Ascending aorta (tissue), 2 donors: ENCODE results near the gene SPOPL. TPM values are rescaled to one million over a fixed set of nuclear protein-coding genes. Genes with fewer than 3 reads are reported as not detected.

Experiments used
- DNase-seq, 2 donors: peaks; one replicate each; pipeline ENCODE4 v3.0.0-alpha.2; 2019; ENCODE audit warnings: low spot score in 2 of 2
- H3K27ac ChIP-seq, 2 donors: fragments of 200-600 bp; sonication (generic); one replicate each; pipeline ENCODE4 v1.5.1; 2016 to 2017; ENCODE audit warnings: mild to moderate bottlenecking in 1 of 2
- H3K27me3 ChIP-seq: fragments of 200-600 bp; sonication (generic); one replicate; pipeline ENCODE4 v1.5.1; 2017
- H3K36me3 ChIP-seq, 2 donors: fragments of 200-600 bp; sonication (generic); one replicate each; pipeline ENCODE4 v1.5.1; 2016
- H3K4me1 ChIP-seq, 2 donors: fragments of 200-600 bp; sonication (generic); one replicate each; pipeline ENCODE4 v1.5.1; 2016 to 2017; ENCODE audit warnings: mild to moderate bottlenecking in 1 of 2
- H3K4me3 ChIP-seq, 2 donors: fragments of 200-600 bp; sonication (generic); one replicate each; pipeline ENCODE4 v1.5.1; 2016 to 2017; ENCODE audit warnings: mild to moderate bottlenecking in 1 of 2
- H3K9me3 ChIP-seq, 2 donors: fragments of 200-600 bp; sonication (generic); one replicate each; pipeline ENCODE4 v1.5.1; 2016
- intact Hi-C: fragments of 100-400 bp; cut with DNase I; formaldehyde crosslinking; loops from one replicate; pipeline ENCODE4 v1.15.1; 2023
- total RNA-seq: library from RNA; depleted of rRNA; stranded (reverse); fragments of >200 nt; gene quantifications from one replicate; pipeline ENCODE4 v1.1.0, GENCODE V29; 2016
- TF ChIP-seq, protein P1 (sequence below), 3 experiments: fragments of 200-600 bp in 2 of 3; fragments of 450-650 bp in 1 of 3; sonication (generic) in 2 of 3; IDR thresholded peaks; one replicate each; pipeline ENCODE4 v1.5.1; 2016 to 2019; ENCODE audit warnings: antibody characterized with exemption in 3 of 3, mild to moderate bottlenecking in 1 of 3, moderate library complexity in 1 of 3

Gene SPOPL
- total RNA-seq, 1 donor from 2014 or later = 9.0 TPM

DNA sequence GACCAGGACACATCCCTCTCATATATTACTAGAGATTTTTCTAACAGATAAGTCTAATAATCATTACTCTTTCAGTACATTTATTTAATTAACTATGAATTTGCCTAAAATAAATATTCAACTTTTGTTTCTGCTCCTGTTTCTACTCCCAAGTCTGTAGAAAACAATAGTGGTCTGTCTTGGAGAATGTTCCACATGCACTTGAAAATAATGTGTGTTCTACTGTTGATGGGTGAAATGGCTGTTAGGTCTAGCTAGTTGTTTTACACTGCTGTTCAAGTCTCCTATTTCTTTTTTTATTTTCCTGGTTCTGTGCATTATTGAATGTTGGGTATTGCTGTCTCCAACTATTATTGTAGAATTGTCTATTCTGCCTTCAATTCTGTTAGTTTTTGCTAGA lies 47.2 kb downstream of the SPOPL start:
- no peaks in the 10 kb centered on the region for H3K9me3 ChIP-seq
- intact Hi-C loops = no loop called here
- no peak for DNase-seq
- H3K4me3 ChIP-seq = no peak overlapping the region
- H3K36me3 ChIP-seq = peaks cover 0 to 15% of the 10 kb centered on the region in 2 donors
- no peaks in the 10 kb centered on the region for H3K4me1 ChIP-seq
- no peak overlapping the region for H3K27ac ChIP-seq
- TF ChIP-seq, protein P1, sequence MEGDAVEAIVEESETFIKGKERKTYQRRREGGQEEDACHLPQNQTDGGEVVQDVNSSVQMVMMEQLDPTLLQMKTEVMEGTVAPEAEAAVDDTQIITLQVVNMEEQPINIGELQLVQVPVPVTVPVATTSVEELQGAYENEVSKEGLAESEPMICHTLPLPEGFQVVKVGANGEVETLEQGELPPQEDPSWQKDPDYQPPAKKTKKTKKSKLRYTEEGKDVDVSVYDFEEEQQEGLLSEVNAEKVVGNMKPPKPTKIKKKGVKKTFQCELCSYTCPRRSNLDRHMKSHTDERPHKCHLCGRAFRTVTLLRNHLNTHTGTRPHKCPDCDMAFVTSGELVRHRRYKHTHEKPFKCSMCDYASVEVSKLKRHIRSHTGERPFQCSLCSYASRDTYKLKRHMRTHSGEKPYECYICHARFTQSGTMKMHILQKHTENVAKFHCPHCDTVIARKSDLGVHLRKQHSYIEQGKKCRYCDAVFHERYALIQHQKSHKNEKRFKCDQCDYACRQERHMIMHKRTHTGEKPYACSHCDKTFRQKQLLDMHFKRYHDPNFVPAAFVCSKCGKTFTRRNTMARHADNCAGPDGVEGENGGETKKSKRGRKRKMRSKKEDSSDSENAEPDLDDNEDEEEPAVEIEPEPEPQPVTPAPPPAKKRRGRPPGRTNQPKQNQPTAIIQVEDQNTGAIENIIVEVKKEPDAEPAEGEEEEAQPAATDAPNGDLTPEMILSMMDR (IDR thresholded peaks at IDR 0.05) = no peak
- no peaks in the 10 kb centered on the region for H3K27me3 ChIP-seq

DNA sequence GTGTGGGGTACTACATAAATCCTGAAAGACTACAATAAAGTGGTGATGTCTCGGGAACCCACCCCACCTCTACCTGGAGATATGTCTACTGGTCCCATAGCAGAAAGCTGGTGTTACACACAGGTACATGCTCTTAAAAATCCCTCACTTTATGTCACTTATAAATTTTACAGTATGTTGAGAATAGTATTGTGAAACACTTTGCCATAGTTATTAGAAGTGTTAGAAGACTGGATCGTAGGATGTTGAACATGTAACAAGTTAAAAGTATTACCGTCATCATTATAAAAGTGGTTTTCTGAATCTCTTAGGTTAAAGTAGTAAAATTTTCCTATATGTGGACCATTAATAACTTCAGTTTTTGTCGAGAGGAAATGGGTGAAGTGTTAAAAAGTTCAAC lies 48.6 kb downstream of the SPOPL start:
- H3K27me3 ChIP-seq = no peaks in the 10 kb centered on the region
- H3K4me1 ChIP-seq = no peaks in the 10 kb centered on the region
- no peaks in the 10 kb centered on the region for H3K9me3 ChIP-seq
- no peak overlapping the region for H3K27ac ChIP-seq
- H3K4me3 ChIP-seq = no peak overlapping the region
- intact Hi-C loops = no loop called here
- H3K36me3 ChIP-seq = peaks cover 0 to 13% of the 10 kb centered on the region in 2 donors
- TF ChIP-seq, protein P1 (IDR thresholded peaks at IDR 0.05) = no peak
- DNase-seq = no peak

DNA sequence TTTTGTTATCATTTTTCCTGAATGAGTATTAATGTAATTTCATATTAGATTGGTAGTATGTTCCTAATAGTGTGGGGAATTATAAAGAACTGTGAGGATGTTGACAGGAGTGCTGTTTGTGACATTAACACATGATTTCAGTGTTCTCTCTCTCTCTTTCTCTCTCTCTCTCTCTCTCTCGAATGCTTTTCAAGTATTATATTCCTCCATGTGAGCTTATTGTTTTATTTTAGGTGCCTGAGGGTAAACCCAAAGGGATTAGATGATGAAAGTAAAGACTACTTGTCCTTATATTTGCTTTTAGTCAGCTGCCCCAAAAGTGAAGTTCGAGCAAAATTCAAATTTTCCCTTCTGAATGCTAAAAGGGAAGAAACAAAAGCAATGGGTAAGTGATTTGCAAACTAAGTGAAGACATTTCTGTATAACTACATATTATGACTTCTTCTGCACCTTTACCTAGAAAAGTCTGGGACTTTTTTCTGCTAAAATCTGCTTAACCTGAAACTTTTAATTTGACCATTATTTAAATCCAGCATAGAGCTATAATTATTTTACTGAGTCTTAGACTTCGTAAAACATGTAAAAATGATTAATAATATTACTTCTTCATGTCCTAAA lies 49.2 kb downstream of the SPOPL start:
- no peak overlapping the region for H3K27ac ChIP-seq
- TF ChIP-seq, protein P1 (IDR thresholded peaks at IDR 0.05) = no peak
- H3K27me3 ChIP-seq = no peaks in the 10 kb centered on the region
- H3K9me3 ChIP-seq = no peaks in the 10 kb centered on the region
- intact Hi-C loops = no loop called here
- H3K36me3 ChIP-seq = peaks cover 0 to 13% of the 10 kb centered on the region in 2 donors
- H3K4me1 ChIP-seq = no peaks in the 10 kb centered on the region
- no peak overlapping the region for H3K4me3 ChIP-seq
- DNase-seq = no peak

DNA sequence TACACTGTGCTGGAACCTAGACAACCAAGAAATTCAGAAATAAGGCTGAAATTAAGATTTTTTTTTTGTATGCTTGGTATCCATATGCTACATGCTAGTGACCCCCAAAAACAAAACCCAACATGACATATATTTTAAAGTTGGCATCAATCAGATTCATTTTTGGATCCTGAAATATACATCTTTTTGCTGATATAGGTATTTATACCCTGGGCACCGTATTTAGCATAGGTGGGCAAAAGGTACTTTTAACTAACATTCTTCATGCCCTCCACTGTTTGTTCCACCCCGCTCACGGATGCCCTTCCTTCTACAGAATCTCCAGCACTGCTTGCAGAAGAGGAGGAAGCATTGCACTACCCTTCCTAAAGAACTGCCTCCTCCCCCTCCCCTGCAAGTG lies 52.6 kb downstream of the SPOPL start:
- Histone ChIP-seq H3K27ac (no peak overlapping the region), H3K9me3 (no peaks in the 10 kb centered on the region), H3K36me3 (peaks cover 0 to 13% of the 10 kb centered on the region in 2 donors), H3K4me3 (no peak overlapping the region), H3K27me3 (no peaks in the 10 kb centered on the region), H3K4me1 (no peaks in the 10 kb centered on the region)
- TF ChIP-seq, protein P1 (IDR thresholded peaks at IDR 0.05) = no peak
- intact Hi-C loops = no loop called here
- DNase-seq = no peak

DNA sequence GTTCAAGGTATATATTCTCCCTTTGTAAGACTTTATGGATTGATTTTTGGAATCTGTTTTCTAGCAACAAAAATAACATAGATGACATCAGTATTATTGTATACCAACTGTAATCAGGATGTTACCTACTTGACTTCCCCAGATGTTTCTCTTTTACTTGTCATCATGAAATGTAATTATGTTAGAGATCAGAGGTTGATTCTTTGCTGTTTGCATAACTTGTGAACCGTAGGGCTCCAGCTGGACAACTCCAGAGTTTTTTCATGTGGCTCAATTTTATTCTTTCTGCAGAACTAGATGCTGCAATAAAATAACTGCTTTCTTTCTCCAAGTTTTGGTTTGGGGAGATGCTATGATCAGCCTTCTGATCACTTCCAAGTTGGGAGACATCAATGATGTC lies 58.1 kb downstream of the SPOPL start:
- TF ChIP-seq, protein P1 (IDR thresholded peaks at IDR 0.05) = no peak
- H3K4me1 ChIP-seq = no peaks in the 10 kb centered on the region
- no peak for DNase-seq
- H3K27ac ChIP-seq = no peak overlapping the region
- no peak overlapping the region for H3K4me3 ChIP-seq
- no peaks in the 10 kb centered on the region for H3K27me3 ChIP-seq
- H3K9me3 ChIP-seq = no peaks in the 10 kb centered on the region
- intact Hi-C loops = no loop called here
- H3K36me3 ChIP-seq = peaks cover 14 to 27% of the 10 kb centered on the region in 2 donors
